SU-DHL-6 (cell line): Measurements from ENCODE around the gene GRID1.

Source experiments
- H2AFZ ChIP-seq: fragments of 200-600 bp; sonication (generic); 2 replicates; pipeline ENCODE4 v1.6.1; 2014; ENCODE audit warnings: low read depth, mild to moderate bottlenecking, moderate library complexity, mixed read lengths, antibody characterized with exemption, low read length; ENCODE audit not compliant: severe bottlenecking
- H3F3A ChIP-seq: fragments of 200-600 bp; shearing (Covaris generic); 2 replicates; pipeline ENCODE4 v1.6.0; 2016; ENCODE audit warnings: antibody characterized with exemption, mild to moderate bottlenecking; ENCODE audit not compliant: insufficient read depth
- H3K27ac ChIP-seq: fragments of 200-600 bp; sonication (generic); 2 replicates; pipeline ENCODE4 v1.5.1; 2016; ENCODE audit warnings: low read depth, mild to moderate bottlenecking, low read length, moderate library complexity, mixed read lengths
- H3K27me3 ChIP-seq: fragments of 200-600 bp; sonication (generic), shearing (Covaris generic); 2 replicates; pipeline ENCODE4 v1.6.0; 2014; ENCODE audit warnings: mild to moderate bottlenecking, low read length
- H3K36me3 ChIP-seq: fragments of 200-600 bp; sonication (generic); 2 replicates; pipeline ENCODE4 v1.6.1; 2014; ENCODE audit warnings: mild to moderate bottlenecking, low read length, mixed read lengths
- H3K4me2 ChIP-seq: fragments of 300-600, 200-600 bp; shearing (Covaris generic), sonication (generic); 2 replicates; pipeline ENCODE4 v1.6.0; 2014; ENCODE audit warnings: low read length, low read depth, mild to moderate bottlenecking; ENCODE audit not compliant: poor library complexity, severe bottlenecking
- H3K4me3 ChIP-seq: fragments of 200-600 bp; sonication (generic); 2 replicates; pipeline ENCODE4 v1.5.1; 2014; ENCODE audit warnings: antibody characterized with exemption, low read length, mild to moderate bottlenecking, mixed read lengths; ENCODE audit not compliant: insufficient read depth, poor library complexity, severe bottlenecking
- H3K79me2 ChIP-seq: fragments of 200-600 bp; sonication (generic); 2 replicates; pipeline ENCODE4 v1.6.1; 2014; ENCODE audit warnings: mild to moderate bottlenecking, low read length, moderate library complexity; ENCODE audit not compliant: insufficient read depth
- H3K9ac ChIP-seq: fragments of 200-600 bp; sonication (generic); 2 replicates; pipeline ENCODE4 v1.7.0; 2014; ENCODE audit warnings: mild to moderate bottlenecking, low read length
- H3K9me2 ChIP-seq: fragments of 200-600 bp; sonication (generic); replicated peaks from 2 replicates; pipeline ENCODE4 v1.6.1; 2014; ENCODE audit warnings: low read length; ENCODE audit not compliant: insufficient read depth
- H3K9me3 ChIP-seq: fragments of 200-600 bp; sonication (generic); 2 replicates; pipeline ENCODE4 v1.6.1; 2014; ENCODE audit warnings: low read length, mixed read lengths; ENCODE audit not compliant: insufficient read depth
- H4K20me1 ChIP-seq: fragments of 200-600 bp; sonication (generic); 2 replicates; pipeline ENCODE4 v1.6.1; 2014; ENCODE audit warnings: low read depth, mild to moderate bottlenecking, antibody characterized with exemption, low read length, moderate library complexity, mixed read lengths
- CTCF ChIP-seq: fragments of 200-600 bp; sonication (generic); IDR thresholded peaks from one replicate; pipeline ENCODE4 v1.5.1; 2017; ENCODE audit warnings: antibody characterized with exemption, mild to moderate bottlenecking, low read length, moderate library complexity; ENCODE audit not compliant: insufficient read depth, poor library complexity, severe bottlenecking
- EZH2phosphoT487 ChIP-seq: fragments of 200-600 bp; sonication (generic), shearing (Covaris generic); conservative IDR thresholded peaks from 2 replicates; pipeline ENCODE4 v1.6.1; 2018; ENCODE audit warnings: mild to moderate bottlenecking, antibody characterized with exemption, low read length, moderate library complexity, mixed read lengths

Gene GRID1

GRCh38 chr10:85606401-85606800, 760.2 kb downstream of the GRID1 start:
- Histone ChIP-seq H3K36me3 (no peaks in the 10 kb centered on the region), H2AFZ (no peak overlapping the region), H3K9me3 (no peaks in the 10 kb centered on the region), H3K27ac (no peak overlapping the region), H3K79me2 (no peaks in the 10 kb centered on the region), H3K9me2 (no peaks in the 10 kb centered on the region), H3K9ac (no peak overlapping the region), H3K27me3 (no peaks in the 10 kb centered on the region), H3F3A (no peaks in the 10 kb centered on the region), H3K4me3 (no peak overlapping the region), H4K20me1 (no peaks in the 10 kb centered on the region), H3K4me2 (no peak overlapping the region)
- TF ChIP-seq EZH2phosphoT487 (no peak), CTCF (no peak)

- no peak overlapping the region for H3K4me3 ChIP-seq
- H3K9ac ChIP-seq: no peak overlapping the region
- H3K27me3 ChIP-seq: no peaks in the 10 kb centered on the region
- no peak overlapping the region for H2AFZ ChIP-seq
- no peaks in the 10 kb centered on the region for H4K20me1 ChIP-seq
- TF ChIP-seq EZH2phosphoT487: no peak
- no peak for TF ChIP-seq CTCF
- no peaks in the 10 kb centered on the region for H3F3A ChIP-seq
- H3K27ac ChIP-seq: no peak overlapping the region
- H3K79me2 ChIP-seq: no peaks in the 10 kb centered on the region
- no peaks in the 10 kb centered on the region for H3K9me2 ChIP-seq
- H3K36me3 ChIP-seq: no peaks in the 10 kb centered on the region
- no peaks in the 10 kb centered on the region for H3K9me3 ChIP-seq
- H3K4me2 ChIP-seq: no peak overlapping the region
These were observed 761.7 kb downstream of the GRID1 start for GRCh38 chr10:85604884-85605283.

GRCh38 chr10:85604136-85604725, 762.4 kb downstream of the GRID1 start:
- Histone ChIP-seq H3K27me3 (no peaks in the 10 kb centered on the region), H3K4me2 (no peak overlapping the region)
- TF ChIP-seq EZH2phosphoT487 (no peak), CTCF (no peak)

More at GRCh38 chr10:85604136-85604725, 762.4 kb downstream of the GRID1 start:
- no peaks in the 10 kb centered on the region for H3F3A ChIP-seq
- H3K9me2 ChIP-seq: no peaks in the 10 kb centered on the region
- no peaks in the 10 kb centered on the region for H3K36me3 ChIP-seq
- no peaks in the 10 kb centered on the region for H4K20me1 ChIP-seq
- no peak overlapping the region for H3K27ac ChIP-seq
- H3K9ac ChIP-seq: no peak overlapping the region
- H3K4me3 ChIP-seq: no peak overlapping the region
- H3K79me2 ChIP-seq: no peaks in the 10 kb centered on the region
- H2AFZ ChIP-seq: no peak overlapping the region
- no peaks in the 10 kb centered on the region for H3K9me3 ChIP-seq
